KBM-7 (cell line): Measurements from ENCODE around the gene SPAG16.
A peak's percentile ranks its signal among the peaks of the same experiment; 100 is the strongest.

ENCODE experiments used
- DNase-seq: peaks from one replicate; pipeline ENCODE4 v3.0.0-alpha.2; 2015
- in situ Hi-C: fragments of 300-500 bp; cut with MboI; formaldehyde crosslinking; loops from 2 replicates; pipeline ENCODE4 v1.14.3; 2020; ENCODE audit warnings: low sequenced_read_pairs, low pct_unique_long_range_greater_than_20kb, mixed read lengths

SPAG16 gene

DNA sequence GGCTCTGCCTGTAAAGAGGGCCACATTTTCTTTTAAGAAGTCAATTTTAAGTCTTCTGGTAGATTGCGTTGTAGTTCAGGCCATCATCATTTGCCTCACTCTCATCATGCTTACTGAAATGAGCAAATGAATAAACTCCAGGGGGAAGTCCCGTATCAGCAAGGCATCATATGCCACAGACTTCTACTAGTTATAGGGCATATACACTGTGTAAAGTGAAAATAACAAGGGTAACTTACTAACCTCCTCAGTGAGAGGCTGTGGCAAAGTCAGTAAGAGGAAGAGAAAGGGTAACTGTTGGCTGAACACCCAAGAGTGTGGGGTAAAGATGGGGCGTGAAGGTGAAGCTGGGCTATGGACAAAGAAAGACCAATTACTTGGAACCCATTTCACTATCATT lies 456.2 kb downstream of the SPAG16 start:
- in situ Hi-C loops: no loop called here
- DNase-seq: no peak

DNA sequence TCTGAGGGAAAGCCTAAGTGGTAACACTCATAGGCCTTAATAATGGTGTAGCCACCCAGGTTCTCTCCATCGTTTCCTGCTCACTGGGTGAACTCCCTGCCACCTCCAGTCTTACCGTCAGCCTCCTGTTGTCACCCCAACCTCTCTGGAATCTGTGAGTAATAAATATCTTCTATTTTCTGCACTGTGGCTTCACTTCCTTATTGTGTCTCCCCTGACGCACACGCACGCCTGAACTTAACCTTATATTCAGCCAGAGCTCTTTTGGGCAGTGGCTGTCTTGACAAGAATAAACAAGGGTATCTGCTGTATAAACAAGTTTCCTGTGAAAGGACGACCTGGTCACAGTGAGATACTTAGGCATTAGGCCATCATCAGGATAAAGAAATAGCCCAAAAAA lies 467.2 kb downstream of the SPAG16 start:
- in situ Hi-C loops: no loop called here
- no peak for DNase-seq

DNA sequence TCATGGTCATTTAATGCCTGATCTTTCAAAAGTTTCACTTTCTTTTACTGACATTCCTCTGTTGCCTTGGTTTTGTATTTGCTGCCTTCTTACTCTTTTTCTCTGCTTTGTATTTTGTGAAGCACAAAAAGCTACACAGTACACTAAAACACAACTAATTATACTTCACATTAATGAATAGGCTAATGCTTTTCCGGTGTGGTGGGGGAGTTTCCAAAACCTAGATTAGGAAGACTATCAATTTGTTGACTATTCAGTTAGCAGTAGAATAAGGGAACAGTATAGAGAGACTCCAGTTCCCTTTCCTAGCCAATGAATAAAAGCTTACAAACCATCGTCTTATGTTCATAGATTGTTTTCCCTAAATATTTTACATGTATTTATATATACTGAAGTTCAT lies 468.3 kb downstream of the SPAG16 start:
- DNase-seq: no peak
- in situ Hi-C loops: no loop called here

DNA sequence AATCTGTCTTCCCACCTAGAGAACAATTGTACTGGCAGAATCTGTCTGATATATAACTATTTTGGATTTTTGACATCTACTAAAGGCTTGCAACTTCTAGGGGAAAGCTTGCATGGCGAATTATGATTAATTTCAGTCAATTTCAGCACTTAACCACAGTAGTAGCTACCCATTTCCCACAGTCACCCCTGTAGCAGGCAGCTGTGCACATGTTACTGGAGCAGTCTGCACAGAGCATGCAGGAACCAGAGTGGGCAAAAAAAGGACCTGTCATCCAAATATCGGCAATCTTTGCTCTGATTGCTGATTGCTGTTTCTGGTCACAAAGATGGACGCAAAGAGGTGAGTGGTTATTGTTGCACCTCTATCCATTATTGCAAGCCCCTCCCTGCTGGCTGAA lies 473.3 kb downstream of the SPAG16 start:
- DNase-seq: no peak
- in situ Hi-C loops: no loop called here

DNA sequence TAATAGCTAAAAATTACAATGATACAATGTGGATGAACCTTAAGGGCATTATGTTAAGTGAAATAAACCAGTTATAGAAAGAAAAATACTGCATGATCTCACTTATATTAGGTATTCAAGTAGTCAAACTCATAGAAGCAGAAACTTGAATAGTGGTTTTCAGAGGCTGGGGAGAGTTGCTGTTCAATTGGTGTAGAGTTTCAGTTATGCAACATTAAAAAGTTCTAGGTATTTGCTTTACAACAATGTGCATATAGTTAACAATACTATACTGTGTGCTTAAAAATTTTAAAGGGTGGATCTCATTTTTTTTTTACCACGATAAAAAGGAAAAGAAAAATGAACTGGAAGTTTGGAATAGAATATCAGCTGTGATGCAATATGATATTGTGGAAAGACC lies 479.1 kb downstream of the SPAG16 start:
- DNase-seq: no peak
- in situ Hi-C loops: no loop called here

DNA sequence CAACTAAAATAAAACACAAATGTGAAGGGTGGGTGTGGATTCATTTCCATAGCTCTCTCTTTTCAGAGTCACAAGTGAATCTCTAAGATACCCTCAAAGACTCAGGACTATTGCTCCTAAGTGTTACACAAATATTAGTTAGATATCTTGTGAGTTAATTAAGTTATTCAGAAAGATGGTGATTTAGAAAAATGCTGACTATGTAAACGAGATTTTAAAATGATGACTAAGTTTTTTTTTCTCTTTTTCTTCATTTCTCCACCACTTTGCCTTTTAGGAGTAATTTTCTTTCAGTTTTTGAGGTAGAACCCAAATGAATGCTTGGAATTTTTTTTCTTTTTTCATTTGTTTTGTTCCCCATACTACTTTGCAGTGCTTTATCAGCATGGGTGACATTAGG lies 479.7 kb downstream of the SPAG16 start:
- in situ Hi-C loops: no loop called here

DNA sequence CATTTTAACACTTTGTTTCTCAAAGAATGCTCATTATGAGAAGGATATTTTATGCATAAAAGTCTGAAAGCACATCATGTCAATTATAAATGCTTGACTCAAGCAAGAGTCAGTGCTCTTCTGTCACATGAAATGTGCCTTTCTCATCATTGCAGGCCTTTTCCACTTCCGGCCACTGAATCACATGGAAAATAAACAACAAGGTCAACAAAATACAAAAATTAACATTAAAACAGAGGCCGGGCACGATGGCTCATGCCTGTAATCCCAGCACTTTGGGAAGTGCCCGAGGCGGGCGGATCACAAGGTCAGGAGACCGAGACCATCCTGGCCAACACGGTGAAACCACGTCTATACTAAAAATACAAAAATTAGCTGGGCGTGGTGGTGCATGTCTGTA lies 480.6 kb downstream of the SPAG16 start:
- in situ Hi-C loops: no loop called here
- DNase-seq: no peak

More for the DNA sequence above, 479.7 kb downstream of the SPAG16 start:
- no peak for DNase-seq

DNA sequence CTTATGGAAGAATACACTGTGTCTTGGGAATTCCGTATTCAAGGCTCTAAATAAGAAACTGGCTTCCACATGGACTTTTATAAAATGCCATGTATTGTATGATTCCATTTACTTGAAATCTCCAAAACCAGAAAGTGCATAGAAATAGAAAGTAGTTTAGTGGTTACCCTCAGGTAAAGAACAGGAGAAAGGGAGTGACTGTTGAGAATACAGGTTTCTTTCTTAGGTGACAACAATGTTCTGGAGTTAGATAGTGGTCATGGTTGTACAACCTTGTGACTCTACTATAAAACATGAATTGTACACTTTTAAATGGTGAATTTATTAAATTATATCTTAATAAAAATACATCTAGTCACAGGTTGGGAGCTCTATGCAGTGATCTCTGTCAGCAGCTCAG lies 481.8 kb downstream of the SPAG16 start:
- in situ Hi-C loops: no loop called here
- DNase-seq: no peak

DNA sequence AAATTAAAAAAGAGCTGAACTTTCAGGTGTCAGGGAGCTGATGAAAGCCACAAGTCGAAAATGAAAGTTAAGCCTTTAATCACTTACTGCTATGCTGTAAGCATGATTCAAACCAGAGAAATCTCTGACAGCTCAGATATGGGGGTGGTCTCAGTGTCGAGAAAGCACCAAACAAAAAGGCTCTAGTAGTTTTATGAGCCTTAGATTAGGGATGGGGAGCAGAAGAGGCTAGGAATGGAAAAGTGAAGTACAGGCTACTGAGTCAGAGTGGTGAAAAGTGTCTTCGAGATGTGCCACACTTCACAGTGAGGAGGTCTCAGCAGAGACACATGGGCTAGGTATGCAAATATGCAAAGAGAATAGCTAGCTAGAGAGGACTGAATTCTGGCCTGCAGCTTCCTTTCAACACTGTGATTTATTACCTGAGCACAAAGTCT lies 482.2 kb downstream of the SPAG16 start:
- no peak for DNase-seq
- in situ Hi-C loops: no loop called here

DNA sequence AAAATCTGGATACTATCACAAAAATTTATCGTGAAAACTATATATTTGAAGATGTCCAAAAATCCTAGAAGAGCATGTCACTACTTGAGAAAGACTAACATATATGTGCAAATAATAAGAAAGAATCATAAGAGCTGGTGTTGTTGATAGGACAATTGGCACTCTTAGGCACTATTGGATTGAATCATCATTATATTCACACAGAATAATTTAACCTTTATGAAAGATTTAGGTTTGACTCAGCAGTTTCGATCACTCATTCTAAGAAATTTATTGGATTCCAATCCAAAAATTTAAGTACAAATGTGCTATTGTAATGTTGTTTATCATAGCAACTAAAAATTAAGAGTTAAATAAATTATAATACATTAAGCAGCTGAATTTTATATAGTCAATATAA lies 503.6 kb downstream of the SPAG16 start:
- DNase-seq: no peak
- in situ Hi-C loops: no loop called here

DNA sequence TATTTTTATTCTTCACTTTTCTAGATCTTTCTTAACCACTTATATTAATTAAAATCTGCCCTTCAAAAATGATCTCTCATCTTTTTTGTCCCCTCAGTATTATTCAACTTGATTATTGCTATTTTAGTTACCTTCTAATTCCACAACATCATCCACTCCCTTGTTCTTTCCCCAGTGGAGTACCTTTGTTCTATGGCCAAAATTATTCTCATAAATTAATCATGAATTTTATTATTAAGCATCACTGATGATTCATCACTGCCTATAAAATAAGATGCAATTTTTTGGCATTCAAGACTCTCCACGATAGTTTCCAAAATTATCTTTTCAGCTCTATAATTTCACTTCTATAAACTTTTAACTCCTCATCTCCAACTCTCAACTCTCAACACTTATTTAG lies 505.7 kb downstream of the SPAG16 start:
- in situ Hi-C loops: no loop called here
- DNase-seq: no peak

DNA sequence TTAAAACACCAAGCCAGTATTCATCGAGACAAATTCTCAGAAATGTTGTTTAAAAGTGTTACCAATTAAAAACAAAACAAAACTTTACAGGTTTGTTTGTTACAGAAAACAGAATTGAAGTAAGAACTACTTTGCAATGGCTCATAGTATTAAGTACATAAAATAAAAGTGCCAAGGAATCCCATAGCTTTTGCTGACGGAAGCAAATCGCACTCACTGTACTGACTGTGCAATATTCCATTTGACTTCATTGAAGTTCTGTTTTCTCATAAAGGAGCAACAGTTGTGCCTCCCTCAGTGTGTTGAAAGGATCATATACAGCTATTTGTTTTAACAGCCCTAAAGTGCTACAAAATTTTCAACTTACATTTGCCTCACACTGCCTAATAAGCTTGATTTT lies 507.8 kb downstream of the SPAG16 start:
- no peak for DNase-seq
- in situ Hi-C loops: no loop called here

DNA sequence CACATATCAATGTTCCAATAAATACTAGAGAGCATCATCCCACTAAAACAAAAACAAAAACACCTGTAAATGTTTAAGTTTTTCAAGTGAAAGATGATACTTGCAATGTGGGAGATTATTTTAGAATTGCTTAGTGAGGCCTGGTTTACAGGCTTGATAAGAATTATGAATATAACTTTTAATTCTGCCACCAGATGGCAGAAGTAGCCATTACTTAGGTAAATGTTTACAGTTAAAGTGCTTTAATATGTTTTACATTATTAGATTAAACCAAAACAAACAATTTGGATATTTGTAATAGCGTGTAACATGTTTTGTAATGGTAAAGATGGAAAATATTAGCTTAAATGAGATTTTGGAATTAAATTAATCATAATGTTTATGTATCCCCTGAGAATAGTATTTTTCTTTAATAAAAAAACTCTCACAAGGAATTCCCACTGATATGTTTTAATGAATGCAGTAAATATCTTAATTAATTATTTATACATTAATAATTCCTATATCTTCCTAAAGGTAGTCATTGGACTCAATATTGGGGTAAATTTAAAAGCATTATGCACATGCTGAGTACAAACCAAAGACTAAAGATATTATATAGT lies 522.0 kb downstream of the SPAG16 start:
- DNase-seq: peak; percentile 5
- in situ Hi-C loops: no loop called here

DNA sequence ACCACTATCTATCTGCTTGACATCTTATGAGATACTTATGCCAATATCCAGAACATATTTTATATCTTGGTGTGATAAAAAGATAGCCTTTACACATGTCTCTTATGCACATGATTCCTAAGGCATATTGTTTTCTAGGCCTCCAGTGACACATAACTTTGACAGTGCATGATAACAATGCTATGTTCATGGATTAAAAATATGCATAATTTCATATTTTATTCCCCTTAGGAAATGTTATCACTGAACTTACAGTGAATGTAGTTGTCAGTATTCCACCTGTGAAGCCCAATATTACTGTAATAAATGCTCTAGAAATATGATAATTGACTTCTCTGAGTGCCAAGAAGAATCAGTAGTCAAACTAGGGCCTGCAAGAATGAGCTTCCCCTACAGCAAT lies 532.3 kb downstream of the SPAG16 start:
- no peak for DNase-seq
- in situ Hi-C loops: no loop called here

DNA sequence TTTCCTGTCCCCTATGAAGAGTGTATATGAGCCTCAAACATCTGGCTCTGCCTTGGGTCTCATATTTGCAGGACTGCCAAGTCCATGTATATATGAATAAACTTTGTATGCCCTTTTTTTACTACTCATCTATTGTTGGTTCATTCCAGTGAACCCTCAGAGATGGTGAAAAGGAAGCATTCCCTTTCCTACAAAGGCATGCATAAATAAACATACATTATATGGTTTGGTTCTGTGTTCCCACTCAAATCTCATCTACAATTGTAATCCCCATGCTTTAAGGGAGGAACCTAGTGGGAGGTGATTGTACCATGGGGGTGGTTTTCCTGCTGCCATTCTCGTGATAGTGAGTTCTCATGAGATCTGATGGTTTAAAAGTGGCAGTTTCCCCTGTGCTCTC lies 534.2 kb downstream of the SPAG16 start:
- DNase-seq: no peak
- in situ Hi-C loops: no loop called here

DNA sequence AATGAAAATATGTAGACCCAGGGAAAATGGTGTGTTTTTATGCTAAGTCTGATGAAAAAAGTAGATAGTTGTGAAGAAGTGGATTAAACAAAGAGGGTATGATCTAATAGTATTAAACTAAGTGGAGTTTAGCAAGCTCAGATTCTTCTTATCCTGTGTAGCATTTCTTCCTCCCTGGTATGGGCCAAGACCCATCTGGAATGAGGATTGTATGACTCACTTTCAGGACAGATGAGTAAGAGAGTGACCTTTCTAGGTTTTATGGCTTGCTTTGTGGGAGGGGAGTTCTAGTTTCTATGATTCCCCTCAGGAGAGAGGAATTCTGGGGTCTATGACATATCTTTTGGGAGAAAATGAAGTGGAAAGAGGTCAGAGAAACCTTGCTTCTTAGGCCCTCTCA lies 550.1 kb downstream of the SPAG16 start:
- in situ Hi-C loops: no loop called here
- DNase-seq: no peak

DNA sequence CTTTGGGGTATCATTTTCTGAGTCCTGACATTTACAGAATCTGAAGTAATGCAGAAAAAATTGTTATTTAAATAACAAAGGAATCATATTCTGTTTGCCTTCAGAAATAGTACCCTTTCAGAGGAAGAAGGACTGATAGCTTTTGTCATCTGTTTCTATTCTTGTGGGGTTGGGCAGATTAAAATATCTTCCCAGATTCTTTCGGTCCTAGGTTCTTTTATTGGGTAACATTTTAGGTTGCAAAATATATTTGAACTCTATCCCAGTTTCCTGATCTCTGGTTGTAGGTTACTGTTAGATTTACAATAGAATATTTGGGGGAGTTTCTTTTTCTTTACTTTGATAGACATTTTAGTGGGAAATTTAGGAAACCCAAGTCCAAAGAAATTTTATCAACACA lies 550.5 kb downstream of the SPAG16 start:
- in situ Hi-C loops: no loop called here

DNA sequence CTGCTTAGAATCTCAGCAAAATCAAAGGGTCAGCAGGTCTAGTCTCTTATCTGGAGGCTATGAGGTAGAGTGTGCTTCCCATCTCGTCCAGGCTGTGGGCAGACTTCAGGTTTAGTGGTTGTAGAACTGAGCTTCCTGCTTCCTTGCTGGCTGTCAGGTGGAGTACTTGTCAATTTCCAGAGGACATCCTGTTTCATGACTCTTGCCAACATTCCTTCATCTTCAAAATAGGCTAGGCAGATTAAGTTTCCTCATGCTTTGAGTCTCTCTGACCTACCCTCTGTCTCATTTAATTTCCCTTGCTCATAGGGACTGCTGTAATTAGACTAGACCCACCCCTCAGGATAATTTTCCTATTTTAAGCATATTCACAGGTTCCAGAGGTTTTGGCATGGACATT lies 562.6 kb downstream of the SPAG16 start:
- in situ Hi-C loops: no loop called here
- DNase-seq: no peak

More for the DNA sequence above, 550.5 kb downstream of the SPAG16 start:
- DNase-seq: no peak

DNA sequence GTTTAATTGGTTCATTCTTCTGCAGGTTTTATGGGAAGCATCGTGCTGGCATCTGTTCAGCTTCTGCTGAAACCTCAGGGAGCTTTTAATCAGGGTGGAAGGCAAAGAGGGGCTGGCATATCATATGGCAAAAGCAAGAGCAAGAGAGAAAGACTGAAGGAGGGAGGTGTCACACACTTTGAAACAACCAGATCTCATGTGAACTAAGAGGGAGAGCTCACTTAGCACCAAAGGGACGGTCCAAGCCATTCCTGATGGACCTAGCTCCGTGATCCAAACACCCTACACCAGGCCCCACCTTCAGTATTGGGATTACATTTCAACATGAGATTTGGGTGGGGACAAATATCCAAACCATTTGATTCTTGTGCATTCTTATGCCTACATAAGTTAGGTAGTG lies 563.1 kb downstream of the SPAG16 start:
- no peak for DNase-seq
- in situ Hi-C loops: no loop called here

DNA sequence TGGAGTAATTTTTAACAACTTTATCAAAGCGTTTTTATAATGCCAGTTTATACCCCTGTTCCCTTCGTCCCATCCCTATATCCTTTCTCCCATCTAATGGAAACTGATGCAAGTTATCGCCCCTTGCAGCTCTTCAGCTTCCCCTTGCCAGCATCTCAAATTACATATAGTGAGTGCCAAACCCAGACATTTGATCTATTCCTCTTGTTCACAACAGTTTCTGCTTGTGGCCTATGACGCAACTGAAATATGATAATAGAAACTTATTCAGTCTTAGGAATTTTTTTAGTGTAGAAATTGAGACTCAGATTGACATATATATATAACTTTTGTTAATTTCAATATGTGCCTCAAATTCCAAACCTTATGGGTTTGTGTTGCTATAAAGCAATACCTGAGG lies 564.4 kb downstream of the SPAG16 start:
- in situ Hi-C loops: no loop called here
- DNase-seq: no peak

DNA sequence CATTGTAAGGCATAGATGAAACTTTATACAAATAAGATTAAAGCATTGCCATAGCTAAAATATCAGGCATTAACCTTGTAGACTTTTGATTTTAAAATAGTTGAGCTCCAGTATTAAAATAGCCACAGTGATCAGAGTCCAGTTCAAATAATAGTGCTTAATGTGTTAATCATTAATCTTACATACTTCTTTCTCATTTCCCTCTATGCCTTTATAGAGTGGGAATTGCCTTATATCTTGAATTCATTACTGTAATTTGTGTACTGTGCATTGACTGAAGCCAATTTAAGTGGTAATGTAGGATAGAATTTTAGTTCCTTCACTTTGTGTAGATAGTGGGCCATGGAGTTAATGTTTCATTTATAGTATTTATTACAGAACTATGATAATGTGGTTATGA lies 577.4 kb downstream of the SPAG16 start:
- no peak for DNase-seq
- in situ Hi-C loops: no loop called here
